ENCODE results near the gene ENTPD3.
A peak's percentile ranks its signal among the peaks of the same experiment; 100 is the strongest.
"Not testable (repeated sequence)": the region's sequence is repeated elsewhere in the genome, so short reads cannot be mapped to it uniquely, and the experiment has no call there.

ENTPD3 gene

GRCh38 chr3:40407611-40408010 is 20.6 kb downstream of the ENTPD3 start:
- DNase-seq: no peak

GRCh38 chr3:40414270-40414669 is 27.3 kb downstream of the ENTPD3 start:
- no peak for DNase-seq

DNA sequence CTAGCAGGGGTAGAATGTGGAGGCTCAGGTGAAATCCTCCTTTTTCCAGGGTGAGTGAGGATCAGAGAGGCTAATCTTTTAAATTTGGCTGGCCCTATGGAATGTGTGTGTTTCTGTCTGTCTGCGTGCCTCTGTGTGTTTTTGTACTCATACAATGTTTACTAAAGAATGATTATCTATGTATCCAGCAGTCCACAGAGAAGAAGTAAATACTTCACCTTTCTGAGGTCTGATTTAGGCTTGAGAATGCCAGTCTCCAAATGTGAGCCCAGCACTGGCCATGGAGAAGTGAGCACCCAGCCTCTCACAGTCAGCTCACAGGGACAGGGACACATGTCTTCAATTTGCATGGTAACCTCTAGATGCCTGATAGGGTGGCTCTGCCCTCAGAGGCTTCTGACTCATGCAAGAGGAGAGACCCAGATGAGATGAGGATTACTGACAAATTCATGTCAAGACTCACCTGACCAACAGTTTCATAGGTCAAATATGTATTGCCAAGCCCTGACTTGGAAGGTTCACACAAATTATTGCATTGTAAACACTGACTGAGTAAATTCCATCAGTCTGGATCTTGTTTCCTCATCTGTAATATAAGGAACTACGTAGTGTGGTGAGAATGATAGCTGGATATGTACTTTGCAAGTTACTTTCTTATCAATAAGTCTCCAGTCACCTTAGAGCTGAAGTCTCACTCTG is 31.0 kb downstream of the ENTPD3 start:
- no peak for DNase-seq

DNA sequence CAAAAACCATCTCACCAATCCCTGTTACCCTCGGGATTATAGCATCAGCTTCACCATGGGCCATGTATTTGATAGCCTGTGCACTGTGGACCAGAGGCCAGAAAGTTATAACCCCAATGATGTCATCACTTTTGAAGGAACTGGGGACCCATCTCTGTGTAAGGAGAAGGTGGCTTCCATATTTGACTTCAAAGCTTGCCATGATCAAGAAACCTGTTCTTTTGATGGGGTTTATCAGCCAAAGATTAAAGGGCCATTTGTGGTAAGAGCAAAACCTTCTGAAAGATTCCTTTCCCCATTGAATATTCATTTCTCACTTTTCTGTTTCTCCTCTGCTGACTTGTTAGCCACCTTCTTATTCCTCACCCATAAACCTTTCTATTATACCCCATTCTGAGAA is 35.9 kb downstream of the ENTPD3 start:
- DNase-seq: no peak

DNA sequence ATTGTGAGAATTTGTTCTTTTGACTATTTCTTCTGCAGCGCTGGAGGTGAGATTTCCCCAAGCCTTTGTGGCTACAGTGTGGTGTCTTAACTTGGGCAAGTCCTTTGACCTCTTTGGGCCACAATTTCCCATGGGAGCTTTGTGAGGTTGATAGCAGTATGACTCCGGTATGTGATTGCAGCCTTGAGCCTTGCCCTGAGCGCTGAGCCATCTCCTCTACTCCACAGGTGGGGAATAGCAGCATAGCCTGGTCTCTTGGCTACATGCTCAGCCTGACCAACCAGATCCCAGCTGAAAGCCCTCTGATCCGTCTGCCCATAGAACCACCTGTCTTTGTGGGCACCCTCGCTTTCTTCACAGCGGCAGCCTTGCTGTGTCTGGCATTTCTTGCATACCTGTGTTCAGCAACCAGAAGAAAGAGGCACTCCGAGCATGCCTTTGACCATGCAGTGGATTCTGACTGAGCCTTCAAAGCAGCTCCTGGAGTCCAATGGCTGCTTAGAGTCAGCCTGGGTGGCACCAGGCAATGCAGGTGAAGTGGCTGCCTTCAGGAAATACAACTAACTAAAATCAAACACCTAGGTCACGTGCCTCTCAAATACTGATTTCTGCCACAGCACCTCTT is 40.2 kb downstream of the ENTPD3 start:
- DNase-seq: no peak

GRCh38 chr3:40432793-40433192 is 45.8 kb downstream of the ENTPD3 start:
- DNase-seq: no peak

DNA sequence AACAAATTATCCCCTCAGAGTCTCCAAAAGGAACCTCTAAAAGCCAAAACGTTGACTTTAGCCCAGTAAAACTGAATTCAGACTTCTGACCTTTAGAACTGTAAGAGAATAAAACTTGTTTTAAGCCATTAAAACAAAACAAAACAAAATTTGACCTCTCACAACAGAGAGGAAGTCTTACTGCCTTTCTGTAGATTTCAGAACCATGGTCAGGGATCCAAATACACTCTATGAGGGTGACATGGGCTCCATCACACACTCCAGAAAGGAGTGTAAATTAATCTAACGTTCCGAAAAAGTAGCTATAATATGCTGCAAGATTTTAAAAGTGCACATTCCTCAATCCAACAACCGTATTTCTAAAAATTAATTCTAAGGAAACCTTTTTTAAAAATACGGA is 50.9 kb downstream of the ENTPD3 start:
- DNase-seq: no peak

GRCh38 chr3:40445062-40445461 is 58.1 kb downstream of the ENTPD3 start:
- no peak for DNase-seq

- DNase-seq: no peak
Measured at GRCh38 chr3:40445880-40446279, 58.9 kb downstream of the ENTPD3 start.

GRCh38 chr3:40450438-40450837 is 63.5 kb downstream of the ENTPD3 start:
- no peak for DNase-seq

- DNase-seq: no peak
Measured at GRCh38 chr3:40451551-40451950, 64.6 kb downstream of the ENTPD3 start.

- DNase-seq: peak in 1 of 2 experiments; percentile 20
Measured at GRCh38 chr3:40452057-40452456, 65.1 kb downstream of the ENTPD3 start.

DNA sequence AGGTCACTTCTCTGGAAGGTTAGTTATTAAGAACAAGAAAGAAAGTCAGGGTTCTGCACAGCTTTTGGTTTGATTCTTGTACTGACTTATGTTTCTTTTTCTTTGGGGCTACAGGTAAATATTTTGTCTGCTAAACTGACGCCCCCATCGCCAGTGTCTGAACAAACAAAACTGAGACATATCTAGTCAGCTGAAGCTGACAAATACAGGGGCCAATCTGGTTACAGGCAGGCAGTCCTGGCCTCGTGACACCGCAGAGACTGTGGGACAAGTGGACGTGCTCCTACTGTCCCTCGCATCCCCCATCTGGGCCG is 65.5 kb downstream of the ENTPD3 start:
- DNase-seq: no peak

GRCh38 chr3:40452876-40453730 is 66.1 kb downstream of the ENTPD3 start:
- peak; percentile 100 for DNase-seq

DNA sequence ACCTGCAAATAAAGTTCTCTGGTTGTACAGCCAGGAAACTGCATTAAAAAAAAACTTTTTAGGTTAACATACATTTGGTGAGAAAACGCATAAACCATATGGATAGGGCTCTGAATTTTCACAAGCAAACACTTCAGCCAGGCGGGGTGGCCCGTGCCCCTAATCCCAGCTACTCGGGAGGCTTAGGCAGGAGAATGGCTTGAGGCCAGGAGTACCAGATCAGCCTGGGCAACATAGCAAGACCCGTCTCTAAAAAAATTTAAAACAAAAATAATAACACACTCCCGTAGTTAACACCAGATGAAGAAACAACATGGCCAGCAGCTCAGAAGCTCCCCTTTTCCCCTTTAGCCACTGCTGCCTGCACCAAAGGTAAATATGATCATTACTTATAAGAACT is 66.9 kb downstream of the ENTPD3 start:
- DNase-seq: no peak

- no peak for DNase-seq
Measured at GRCh38 chr3:40455328-40455727, 68.3 kb downstream of the ENTPD3 start.

DNA sequence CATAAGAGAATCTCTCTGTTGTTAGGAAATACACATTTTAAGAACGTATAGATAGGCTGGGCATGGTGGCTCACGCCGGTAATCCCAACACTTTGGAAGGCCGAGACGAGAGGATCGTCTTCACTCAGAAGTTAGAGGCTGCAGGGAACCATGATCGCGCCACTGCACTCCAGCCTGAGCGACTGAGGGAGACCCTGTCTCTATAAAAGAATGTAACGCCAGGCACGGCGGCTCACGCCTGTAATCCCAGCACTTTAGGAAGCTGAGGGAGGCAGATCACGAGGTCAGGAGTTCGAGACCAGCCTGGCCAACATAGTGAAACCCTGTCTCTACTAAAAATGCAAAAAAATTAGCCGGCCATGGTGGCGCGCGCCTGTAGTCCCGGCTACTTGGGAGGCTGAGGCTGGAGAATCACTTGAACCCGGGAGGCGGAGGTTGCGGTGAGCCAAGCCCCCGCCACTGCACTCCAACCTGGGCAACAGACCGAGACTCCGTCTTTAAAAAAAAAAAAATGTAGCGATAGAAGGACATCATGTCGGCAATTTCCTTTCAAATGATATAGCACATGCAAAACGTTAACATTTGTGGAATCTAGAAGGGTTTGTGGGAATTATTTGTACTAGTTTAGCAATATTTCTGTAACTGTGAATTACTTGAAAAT is 69.4 kb downstream of the ENTPD3 start:
- DNase-seq: no peak

DNA sequence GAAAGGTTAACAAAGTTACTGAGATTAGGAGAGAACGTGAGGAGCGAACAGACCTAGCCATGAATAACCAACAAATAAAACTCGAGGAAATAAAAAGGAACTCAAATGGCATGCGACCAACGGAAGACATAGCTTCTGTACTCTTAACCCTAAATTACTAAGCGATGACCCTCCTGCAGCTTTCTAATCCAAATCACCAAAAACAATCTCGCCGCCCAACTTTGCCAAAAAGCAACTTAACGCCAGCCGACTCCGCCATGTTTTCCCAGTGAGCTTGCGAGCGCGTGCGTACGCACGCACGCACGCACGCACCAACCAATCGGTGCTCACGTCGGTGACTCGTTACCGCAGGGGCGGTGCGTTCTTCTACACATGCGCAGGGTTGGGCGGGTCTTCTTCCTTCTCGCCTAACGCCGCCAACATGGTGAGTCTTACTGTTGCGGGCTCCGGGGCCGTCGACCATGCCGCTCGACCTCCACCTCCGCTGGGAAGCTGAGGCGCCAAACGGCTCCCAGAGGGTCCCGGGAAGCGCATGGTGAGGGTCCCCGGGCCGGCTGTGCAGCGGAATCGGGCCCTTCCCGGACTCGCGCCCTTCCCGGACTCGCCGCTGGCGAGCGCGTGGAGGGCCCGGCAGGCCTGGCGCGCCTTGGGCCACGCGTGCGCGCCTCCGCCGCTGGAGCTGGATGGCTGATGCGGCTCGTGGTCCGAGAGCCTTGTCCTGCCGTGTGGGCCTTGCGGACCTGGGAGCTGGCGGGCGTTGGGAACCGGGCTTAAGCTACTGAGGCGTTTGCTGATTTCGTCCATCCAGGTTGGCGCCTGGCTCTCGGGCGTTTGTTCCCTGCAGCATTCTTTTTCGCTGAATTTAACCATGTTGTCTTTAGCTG is 70.2 kb downstream of the ENTPD3 start, which contains the start of gene RPL14:
TSS of gene RPL14 (plus strand) at position 400 of the 884 bp plus-strand sequence. CDS start at position 533, 133 bp downstream.
- peak; percentile 94 to 98 for DNase-seq

DNA sequence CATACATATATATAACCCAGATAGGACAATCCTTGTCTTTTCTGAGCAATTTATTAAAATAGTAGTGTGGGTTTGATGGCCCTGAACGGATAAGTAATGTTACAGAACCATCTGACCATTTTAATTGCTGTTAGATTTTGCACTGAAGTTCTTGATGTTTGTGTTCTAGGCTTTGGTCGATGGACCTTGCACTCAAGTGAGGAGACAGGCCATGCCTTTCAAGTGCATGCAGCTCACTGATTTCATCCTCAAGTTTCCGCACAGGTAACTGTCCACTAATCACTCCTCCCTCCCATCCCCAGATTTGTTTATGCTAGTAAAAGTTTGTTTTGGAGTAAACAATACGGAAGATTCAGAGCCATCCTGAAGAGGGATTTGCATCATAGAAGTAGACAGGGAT is 71.5 kb downstream of the ENTPD3 start:
- no peak for DNase-seq

- not testable (repeated sequence) for DNase-seq
Measured at GRCh38 chr3:40460481-40460880, 73.5 kb downstream of the ENTPD3 start.

- DNase-seq: no peak
Measured at GRCh38 chr3:40461161-40461560, 74.2 kb downstream of the ENTPD3 start.

DNA sequence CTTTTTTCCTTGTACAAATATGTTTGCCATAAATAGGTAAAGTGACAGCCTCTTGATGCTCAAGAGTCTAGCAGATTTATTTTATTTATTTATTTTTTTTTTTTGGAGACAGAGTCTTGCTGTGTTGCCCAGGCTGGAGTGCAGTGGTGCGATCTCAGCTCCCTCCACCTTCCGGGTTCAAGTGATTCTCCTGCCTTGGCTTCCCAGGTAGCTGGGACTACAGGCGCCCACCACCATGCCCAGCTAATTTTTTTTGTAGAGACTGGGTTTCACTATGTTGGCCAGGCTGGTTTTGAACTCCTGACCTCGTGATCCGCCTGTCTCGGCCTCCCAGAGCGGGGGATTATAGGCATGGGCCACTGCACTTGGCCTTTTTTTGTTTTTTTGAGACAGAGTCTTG is 75.9 kb downstream of the ENTPD3 start:
- DNase-seq: not testable (repeated sequence)
